GM21576 (cell line): ENCODE data around the gene C5orf47.

Experiments
- ATAC-seq: cut with Tn5 transposase; IDR thresholded peaks from one replicate; pipeline ENCODE4 v1.9.1; 2021; ENCODE audit warnings: mild to moderate bottlenecking, moderate library complexity; ENCODE audit not compliant: unreplicated experiment

Gene C5orf47

GRCh38 chr5:174022384-174023095, 33.6 kb downstream of the C5orf47 start:
- ATAC-seq = no peak

- no peak for ATAC-seq
Measured at GRCh38 chr5:174030286-174030685, 41.3 kb downstream of the C5orf47 start.

GRCh38 chr5:174044466-174045254, 55.7 kb downstream of the C5orf47 start:
- no peak for ATAC-seq

GRCh38 chr5:174045470-174046025, 56.6 kb downstream of the C5orf47 start, which contains the start of gene NSG2:
TSS of gene NSG2 (plus strand) at chr5:174045706. CDS start at chr5:174046756, 1,050 bp downstream.
- peak; percentile 81 for ATAC-seq

GRCh38 chr5:174046558-174046957, 57.6 kb downstream of the C5orf47 start:
- ATAC-seq = no peak

GRCh38 chr5:174047472-174048099, 58.6 kb downstream of the C5orf47 start:
- no peak for ATAC-seq

GRCh38 chr5:174052636-174053035, 63.7 kb downstream of the C5orf47 start:
- ATAC-seq = no peak

- no peak for ATAC-seq
Measured at GRCh38 chr5:174053905-174054304, 64.9 kb downstream of the C5orf47 start.
